MCF 10A (cell line): ENCODE measurements around the gene TMEM221. TPM values are rescaled to one million over a fixed set of nuclear protein-coding genes. Genes with fewer than 3 reads are reported as not detected.
"Not testable (repeated sequence)": the region's sequence is repeated elsewhere in the genome, so short reads cannot be mapped to it uniquely, and the experiment has no call there.

ENCODE experiments used
- BruUV-seq: library from RNA; stranded (reverse); fragments of 400-500 nt; replicated peaks from 2 replicates; lab custom pipeline; 2021; lab: Mats Ljungman, UMichigan
- CTCF ChIA-PET: fragments of 300-600 bp; sonication (Branson Sonifier 250); formaldehyde crosslinking; extraction: SDS; loops from one replicate; lab custom pipeline; 2021; ENCODE audit warnings: antibody characterized with exemption, inconsistent platforms; lab: Yijun Ruan, JAX
- POLR2A ChIA-PET: fragments of 300-600, 350-650 bp; sonication (Branson Sonifier 250); formaldehyde crosslinking; extraction: SDS; loops from one replicate; lab custom pipeline; 2020; ENCODE audit warnings: antibody characterized with exemption, inconsistent platforms; lab: Yijun Ruan, JAX
- DNase-seq: peaks from one replicate; pipeline ENCODE4 v3.0.0-alpha.2; 2018; ENCODE audit not compliant: unreplicated experiment
- H3K27ac Mint-ChIP-seq: one replicate; pipeline ENCODE4 v1.8.0; 2022; ENCODE audit warnings: mild to moderate bottlenecking, low read depth, mixed read lengths; ENCODE audit not compliant: unreplicated experiment
- H3K27me3 Mint-ChIP-seq: one replicate; pipeline ENCODE4 v1.8.0; 2022; ENCODE audit warnings: mixed read lengths; ENCODE audit not compliant: insufficient read depth, unreplicated experiment
- H3K36me3 Mint-ChIP-seq: one replicate; pipeline ENCODE4 v1.8.0; 2022; ENCODE audit warnings: mild to moderate bottlenecking, moderate library complexity, mixed read lengths; ENCODE audit not compliant: insufficient read depth, unreplicated experiment
- H3K4me1 Mint-ChIP-seq: one replicate; pipeline ENCODE4 v1.8.0; 2022; ENCODE audit warnings: mixed read lengths; ENCODE audit not compliant: insufficient read depth, unreplicated experiment
- H3K4me3 Mint-ChIP-seq: one replicate; pipeline ENCODE4 v1.8.0; 2022; ENCODE audit warnings: mild to moderate bottlenecking, moderate library complexity, mixed read lengths; ENCODE audit not compliant: unreplicated experiment
- H3K9me3 Mint-ChIP-seq: one replicate; pipeline ENCODE4 v1.8.0; 2022; ENCODE audit warnings: mixed read lengths; ENCODE audit not compliant: unreplicated experiment
- intact Hi-C: fragments of 100-400 bp; cut with micrococcal nuclease; formaldehyde crosslinking; loops from 2 replicates; pipeline ENCODE4 v1.14.1; 2022
- total RNA-seq: library from RNA; stranded (reverse); gene quantifications from 2 replicates; pipeline ENCODE4 v1.2.3, GENCODE V29; 2022
- TF ChIP-seq, protein P1 (sequence below): fragments of 200-600 bp; IDR thresholded peaks from one replicate; pipeline ENCODE4 v1.8.0; 2022; ENCODE audit warnings: antibody characterized with exemption, mild to moderate bottlenecking; ENCODE audit not compliant: unreplicated experiment

Gene TMEM221
- total RNA-seq, 1 experiment from 2014 or later, result not detected

DNA sequence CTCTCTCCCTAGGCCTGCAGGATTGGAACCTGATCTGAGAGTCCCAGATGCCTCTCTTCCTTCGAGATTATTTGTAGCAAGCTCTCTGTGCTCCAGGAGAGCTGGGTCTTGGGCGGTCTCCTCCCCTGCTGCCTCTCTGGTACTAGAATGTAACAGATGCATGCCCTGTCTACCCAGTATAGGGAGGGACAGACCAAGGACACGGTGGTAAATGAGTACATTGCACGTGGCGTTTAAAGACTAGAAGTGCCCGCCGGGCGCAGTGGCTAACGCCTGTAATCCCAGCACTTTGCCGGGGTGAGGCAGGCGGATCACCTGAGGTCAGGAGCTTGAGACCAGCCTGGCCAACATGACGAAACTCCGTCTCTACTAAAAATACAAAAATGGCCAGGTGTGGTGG lies 33.5 kb upstream of the TMEM221 start:
- Mint-ChIP-seq H3K36me3 (peaks cover 11% of the 10 kb centered on the region), H3K27me3 (no peaks in the 10 kb centered on the region), H3K27ac (no peak overlapping the region), H3K4me3 (no peak overlapping the region), H3K9me3 (no peaks in the 10 kb centered on the region), H3K4me1 (peaks cover 26% of the 10 kb centered on the region)
- CTCF ChIA-PET, result interaction anchor here (1.3 kb wide), 1 partner anchor 15 kb away, joined by 3 read pairs; no protein-coding TSS in a partner anchor
- TF ChIP-seq, protein P1, sequence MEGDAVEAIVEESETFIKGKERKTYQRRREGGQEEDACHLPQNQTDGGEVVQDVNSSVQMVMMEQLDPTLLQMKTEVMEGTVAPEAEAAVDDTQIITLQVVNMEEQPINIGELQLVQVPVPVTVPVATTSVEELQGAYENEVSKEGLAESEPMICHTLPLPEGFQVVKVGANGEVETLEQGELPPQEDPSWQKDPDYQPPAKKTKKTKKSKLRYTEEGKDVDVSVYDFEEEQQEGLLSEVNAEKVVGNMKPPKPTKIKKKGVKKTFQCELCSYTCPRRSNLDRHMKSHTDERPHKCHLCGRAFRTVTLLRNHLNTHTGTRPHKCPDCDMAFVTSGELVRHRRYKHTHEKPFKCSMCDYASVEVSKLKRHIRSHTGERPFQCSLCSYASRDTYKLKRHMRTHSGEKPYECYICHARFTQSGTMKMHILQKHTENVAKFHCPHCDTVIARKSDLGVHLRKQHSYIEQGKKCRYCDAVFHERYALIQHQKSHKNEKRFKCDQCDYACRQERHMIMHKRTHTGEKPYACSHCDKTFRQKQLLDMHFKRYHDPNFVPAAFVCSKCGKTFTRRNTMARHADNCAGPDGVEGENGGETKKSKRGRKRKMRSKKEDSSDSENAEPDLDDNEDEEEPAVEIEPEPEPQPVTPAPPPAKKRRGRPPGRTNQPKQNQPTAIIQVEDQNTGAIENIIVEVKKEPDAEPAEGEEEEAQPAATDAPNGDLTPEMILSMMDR, result no peak
- POLR2A ChIA-PET, result no interaction called here
- BruUV-seq, result no TSS peak
- intact Hi-C loops, result no loop called here
- DNase-seq, result no peak

DNA sequence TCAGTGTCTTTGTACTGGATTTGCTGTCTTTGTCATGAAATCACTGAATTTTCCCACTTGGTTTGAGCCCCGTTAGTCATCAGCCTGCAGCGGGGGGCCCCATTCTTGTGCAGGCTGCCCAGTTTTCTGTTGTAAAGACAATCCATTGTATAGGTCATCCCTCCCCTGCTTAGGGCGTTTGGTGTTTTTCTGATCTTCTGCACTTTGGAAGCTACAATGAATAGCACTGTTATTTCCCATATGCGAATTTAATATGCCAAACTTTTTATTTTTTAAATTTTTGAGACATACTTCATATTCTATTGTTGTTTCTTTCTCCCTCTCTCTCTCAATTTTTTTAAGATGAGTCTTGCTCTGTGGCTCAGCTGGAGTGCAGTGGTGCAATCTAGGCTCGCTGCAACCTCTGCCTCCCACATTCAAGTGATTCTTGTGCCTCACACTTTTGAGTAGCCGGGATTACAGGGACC lies 30.9 kb upstream of the TMEM221 start:
- no TSS peak for BruUV-seq
- intact Hi-C loops, result no loop called here
- H3K36me3 Mint-ChIP-seq, result peaks cover 11% of the 10 kb centered on the region
- H3K27me3 Mint-ChIP-seq, result no peaks in the 10 kb centered on the region
- H3K4me3 Mint-ChIP-seq, result no peak overlapping the region
- no peak for DNase-seq
- H3K27ac Mint-ChIP-seq, result no peak overlapping the region
- TF ChIP-seq, protein P1, result no peak
- POLR2A ChIA-PET, result interaction anchor here (0.6 kb wide), 2 partner anchors 10 to 94 kb away, joined by 3 to 4 read pairs; no protein-coding TSS in a partner anchor
- H3K4me1 Mint-ChIP-seq, result peaks cover 30% of the 10 kb centered on the region
- no peaks in the 10 kb centered on the region for H3K9me3 Mint-ChIP-seq
- CTCF ChIA-PET, result interaction anchor here (0.6 to 2.1 kb wide), 3 partner anchors 17 to 55 kb away, joined by 3 to 7 read pairs (median 3); no protein-coding TSS in a partner anchor

DNA sequence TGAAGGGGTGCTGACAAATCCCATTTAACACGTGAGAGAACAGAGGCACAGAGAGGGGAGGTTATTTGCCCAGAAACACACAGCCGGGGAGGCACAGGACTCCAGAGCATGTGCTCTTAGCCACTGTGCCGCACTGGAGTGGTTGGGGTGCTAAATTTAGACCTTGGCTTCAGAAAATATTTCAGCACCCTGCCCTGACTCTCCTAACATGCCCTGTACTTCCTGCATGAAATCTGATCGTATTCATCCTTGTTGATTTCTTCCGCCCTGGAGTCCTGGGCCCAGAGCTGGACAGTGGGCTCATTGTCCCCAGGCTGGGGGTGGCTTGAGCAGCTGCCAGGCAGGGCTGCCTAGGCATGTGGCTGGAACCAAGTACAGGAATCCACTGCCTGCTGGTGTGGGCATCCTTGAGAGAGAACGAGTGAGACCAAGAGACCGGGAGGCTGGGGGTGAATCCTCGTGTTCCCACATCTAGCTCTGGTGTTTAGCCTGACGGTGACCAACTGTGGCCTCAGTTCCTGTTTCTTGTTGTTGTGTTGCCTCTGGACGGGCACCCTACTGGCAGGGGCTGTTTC lies 27.2 kb upstream of the TMEM221 start:
- no peaks in the 10 kb centered on the region for H3K36me3 Mint-ChIP-seq
- intact Hi-C loops, result no loop called here
- no peak overlapping the region for H3K27ac Mint-ChIP-seq
- no peaks in the 10 kb centered on the region for H3K9me3 Mint-ChIP-seq
- no peak overlapping the region for H3K4me3 Mint-ChIP-seq
- POLR2A ChIA-PET, result no interaction called here
- CTCF ChIA-PET, result interaction anchor here (0.7 kb wide), 1 partner anchor 97 kb away, joined by 3 read pairs; no protein-coding TSS in a partner anchor
- no TSS peak for BruUV-seq
- TF ChIP-seq, protein P1, result no peak
- DNase-seq, result no peak
- peaks cover 28% of the 10 kb centered on the region for H3K4me1 Mint-ChIP-seq
- no peaks in the 10 kb centered on the region for H3K27me3 Mint-ChIP-seq

DNA sequence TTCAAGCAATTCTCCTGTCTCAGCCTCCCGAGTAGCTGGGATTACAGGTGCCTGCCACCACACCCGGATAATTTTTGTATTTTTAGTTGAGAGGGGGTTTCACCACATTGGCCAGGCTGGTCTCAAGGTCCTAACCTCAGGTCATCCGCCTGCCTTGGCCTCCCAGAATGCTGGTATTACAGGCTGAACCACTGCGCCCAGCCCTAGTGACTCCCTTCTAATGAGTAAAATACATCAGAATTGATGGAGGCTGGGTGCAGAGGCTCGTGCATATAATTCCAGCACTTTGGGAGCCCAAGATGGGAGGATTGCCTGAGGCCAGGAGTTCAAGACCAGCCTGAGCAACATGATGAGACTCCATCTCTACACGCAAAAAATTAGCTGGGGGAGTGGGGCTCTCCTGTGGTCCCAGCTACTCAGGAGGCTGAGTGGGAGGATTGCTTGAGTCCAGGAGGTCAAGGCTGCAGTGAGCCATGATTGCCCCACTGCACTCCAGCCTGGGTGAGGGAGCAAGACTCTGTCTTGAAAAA lies 26.6 kb upstream of the TMEM221 start:
- DNase-seq, intact Hi-C loops, POLR2A ChIA-PET, H3K9me3 Mint-ChIP-seq, H3K4me3 Mint-ChIP-seq, H3K27ac Mint-ChIP-seq, H3K27me3 Mint-ChIP-seq, BruUV-seq, H3K36me3 Mint-ChIP-seq: not testable (repeated sequence)
- H3K4me1 Mint-ChIP-seq, result peaks cover 28% of the 10 kb centered on the region
- CTCF ChIA-PET, result interaction anchor here (0.7 kb wide), 2 partner anchors 32 to 98 kb away, joined by 3 read pairs; no protein-coding TSS in a partner anchor
